ENCODE data around the gene AKT3. TPM values are rescaled to one million over a fixed set of nuclear protein-coding genes. Genes with fewer than 3 reads are reported as not detected.

AKT3 gene
- total and polyA plus RNA-seq, 8 donors = 5.5 to 100 (median 13.8) TPM

DNA sequence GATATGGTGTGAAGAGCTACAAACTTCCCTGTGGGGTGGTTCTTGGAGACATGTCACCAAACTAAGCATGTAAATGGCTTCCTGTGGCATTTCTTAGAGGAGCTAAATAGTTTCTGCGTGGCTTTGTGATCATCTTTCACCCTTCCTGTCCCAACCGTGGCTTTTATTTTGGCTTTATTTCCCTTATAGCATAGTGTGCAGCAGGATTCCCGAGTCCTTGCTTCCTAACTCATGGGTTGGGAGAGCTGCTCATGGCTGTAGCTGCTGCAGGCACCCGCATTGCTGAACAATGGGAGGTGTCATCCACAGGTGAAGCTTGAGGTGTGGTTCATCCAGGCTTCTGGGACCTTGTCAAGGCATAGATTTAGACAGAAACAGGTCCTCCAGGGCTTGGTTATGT lies 402.2 kb downstream of the AKT3 start:
- H3K27me3 ChIP-seq = no peaks in the 10 kb centered on the region
- no peak overlapping the region for H3K27ac ChIP-seq
- TF ChIP-seq, protein P1, sequence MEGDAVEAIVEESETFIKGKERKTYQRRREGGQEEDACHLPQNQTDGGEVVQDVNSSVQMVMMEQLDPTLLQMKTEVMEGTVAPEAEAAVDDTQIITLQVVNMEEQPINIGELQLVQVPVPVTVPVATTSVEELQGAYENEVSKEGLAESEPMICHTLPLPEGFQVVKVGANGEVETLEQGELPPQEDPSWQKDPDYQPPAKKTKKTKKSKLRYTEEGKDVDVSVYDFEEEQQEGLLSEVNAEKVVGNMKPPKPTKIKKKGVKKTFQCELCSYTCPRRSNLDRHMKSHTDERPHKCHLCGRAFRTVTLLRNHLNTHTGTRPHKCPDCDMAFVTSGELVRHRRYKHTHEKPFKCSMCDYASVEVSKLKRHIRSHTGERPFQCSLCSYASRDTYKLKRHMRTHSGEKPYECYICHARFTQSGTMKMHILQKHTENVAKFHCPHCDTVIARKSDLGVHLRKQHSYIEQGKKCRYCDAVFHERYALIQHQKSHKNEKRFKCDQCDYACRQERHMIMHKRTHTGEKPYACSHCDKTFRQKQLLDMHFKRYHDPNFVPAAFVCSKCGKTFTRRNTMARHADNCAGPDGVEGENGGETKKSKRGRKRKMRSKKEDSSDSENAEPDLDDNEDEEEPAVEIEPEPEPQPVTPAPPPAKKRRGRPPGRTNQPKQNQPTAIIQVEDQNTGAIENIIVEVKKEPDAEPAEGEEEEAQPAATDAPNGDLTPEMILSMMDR (IDR thresholded peaks at IDR 0.05) = no peak
- no peak for TF ChIP-seq POLR2AphosphoS5 (IDR thresholded peaks at IDR 0.05)
- TF ChIP-seq POLR2A (IDR thresholded peaks at IDR 0.05) = no peak
- TF ChIP-seq EP300 (IDR thresholded peaks at IDR 0.05) = no peak
- no peak overlapping the region for H3K4me3 ChIP-seq
- no peaks in the 10 kb centered on the region for H3K9me3 ChIP-seq
- WGBS, 5 donors = 66 to 73% (median 68%) methylated on average over 4 of the region's 4 CpGs
- H3K4me1 ChIP-seq = peaks cover 0 to 9% (median 6%) of the 10 kb centered on the region in 4 donors
- intact Hi-C loops (cut with DNase I; ENCODE audit: low total_unique reads) = no loop called here
- H3K36me3 ChIP-seq = no peaks in the 10 kb centered on the region
- no peak for DNase-seq

DNA sequence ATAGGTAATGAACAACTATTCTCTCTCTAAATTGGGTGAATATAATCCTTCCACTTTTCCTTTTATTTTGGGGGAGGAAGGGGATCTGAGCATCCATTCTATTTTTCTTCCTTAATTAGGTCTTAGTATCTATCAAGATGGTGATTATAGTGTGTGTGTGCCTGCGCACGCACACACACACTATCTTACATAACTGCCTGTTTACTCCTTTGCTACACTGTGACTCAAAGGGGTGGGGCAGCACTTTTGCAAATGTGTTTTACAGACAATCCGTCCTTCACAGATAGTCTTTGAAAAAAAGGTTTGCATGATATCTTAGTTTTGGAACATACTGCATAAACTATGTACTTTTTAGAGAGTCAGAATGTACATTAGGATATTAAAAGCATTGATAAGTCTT lies 402.7 kb downstream of the AKT3 start:
- intact Hi-C loops (cut with DNase I; ENCODE audit: low total_unique reads) = no loop called here
- no peaks in the 10 kb centered on the region for H3K27me3 ChIP-seq
- peaks cover 0 to 9% (median 6%) of the 10 kb centered on the region in 4 donors for H3K4me1 ChIP-seq
- no peaks in the 10 kb centered on the region for H3K36me3 ChIP-seq
- TF ChIP-seq POLR2A (IDR thresholded peaks at IDR 0.05) (no peak), POLR2AphosphoS5 (IDR thresholded peaks at IDR 0.05) (peak in 1 of 3 donors; percentile 7)
- WGBS, 5 donors = 46 to 59% (median 53%) methylated on average over 3 of the region's 3 CpGs
- H3K4me3 ChIP-seq = no peak overlapping the region
- no peaks in the 10 kb centered on the region for H3K9me3 ChIP-seq
- H3K27ac ChIP-seq = no peak overlapping the region
- DNase-seq = peak; percentile 39 to 74

DNA sequence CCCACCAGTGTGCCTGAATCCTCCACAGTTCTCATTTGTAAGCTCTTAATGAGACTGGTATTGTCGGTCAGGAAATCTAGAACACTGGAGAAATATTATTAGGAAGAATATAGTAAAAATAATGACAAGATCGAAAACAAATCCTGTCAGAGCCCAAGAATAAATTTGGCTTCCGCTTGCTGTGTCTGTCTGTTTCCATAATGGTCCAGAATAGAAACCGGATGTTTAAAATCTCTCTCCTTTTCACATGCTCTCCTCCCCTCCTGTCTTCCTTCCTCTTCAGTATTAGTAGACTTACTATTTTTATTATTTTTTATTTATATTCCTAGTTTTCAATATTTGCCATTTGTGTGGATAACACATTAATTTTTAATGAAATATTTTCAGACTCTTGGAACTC lies 406.5 kb downstream of the AKT3 start:
- Histone ChIP-seq H3K36me3 (no peaks in the 10 kb centered on the region), H3K27ac (no peak overlapping the region), H3K9me3 (no peaks in the 10 kb centered on the region), H3K4me3 (no peak overlapping the region), H3K27me3 (no peaks in the 10 kb centered on the region), H3K4me1 (peaks cover 0 to 15% (median 6%) of the 10 kb centered on the region in 4 donors)
- no peak for DNase-seq
- TF ChIP-seq EP300 (IDR thresholded peaks at IDR 0.05) (no peak), POLR2A (IDR thresholded peaks at IDR 0.05) (no peak), POLR2AphosphoS5 (IDR thresholded peaks at IDR 0.05) (no peak)
- TF ChIP-seq, protein P1 (IDR thresholded peaks at IDR 0.05) = no peak
- intact Hi-C loops (cut with DNase I; ENCODE audit: low total_unique reads) = no loop called here
- WGBS, 5 donors = 56 to 81% (median 76%) methylated on average over 4 of the region's 4 CpGs

DNA sequence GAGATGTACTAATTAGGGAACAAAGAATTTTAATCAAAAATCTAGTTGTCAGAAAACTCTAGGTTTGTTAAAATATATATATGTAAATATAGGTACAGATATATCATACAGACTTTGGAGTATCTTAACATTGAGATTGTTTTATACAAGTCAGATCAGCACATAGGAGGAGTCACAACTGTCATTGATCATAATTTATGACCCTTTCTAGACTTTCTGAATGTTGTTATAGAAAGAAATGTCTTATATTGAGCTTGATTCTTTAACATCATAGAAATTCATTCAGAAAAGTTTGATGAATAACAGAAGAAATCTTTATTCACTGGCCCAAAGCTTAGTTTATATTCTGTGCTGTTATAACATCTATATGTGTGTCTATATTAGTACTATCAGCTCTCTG lies 408.4 kb downstream of the AKT3 start:
- DNase-seq = no peak
- intact Hi-C loops (cut with DNase I; ENCODE audit: low total_unique reads) = no loop called here
- no peaks in the 10 kb centered on the region for H3K9me3 ChIP-seq
- peaks cover 0 to 10% (median 0%) of the 10 kb centered on the region in 4 donors for H3K36me3 ChIP-seq
- peaks cover 0 to 8% (median 0%) of the 10 kb centered on the region in 4 donors for H3K4me1 ChIP-seq
- no peak overlapping the region for H3K27ac ChIP-seq
- no peaks in the 10 kb centered on the region for H3K27me3 ChIP-seq
- TF ChIP-seq, protein P1 (IDR thresholded peaks at IDR 0.05) = no peak
- TF ChIP-seq EP300 (IDR thresholded peaks at IDR 0.05) (no peak), POLR2AphosphoS5 (IDR thresholded peaks at IDR 0.05) (no peak), POLR2A (IDR thresholded peaks at IDR 0.05) (no peak)
- H3K4me3 ChIP-seq = no peak overlapping the region

DNA sequence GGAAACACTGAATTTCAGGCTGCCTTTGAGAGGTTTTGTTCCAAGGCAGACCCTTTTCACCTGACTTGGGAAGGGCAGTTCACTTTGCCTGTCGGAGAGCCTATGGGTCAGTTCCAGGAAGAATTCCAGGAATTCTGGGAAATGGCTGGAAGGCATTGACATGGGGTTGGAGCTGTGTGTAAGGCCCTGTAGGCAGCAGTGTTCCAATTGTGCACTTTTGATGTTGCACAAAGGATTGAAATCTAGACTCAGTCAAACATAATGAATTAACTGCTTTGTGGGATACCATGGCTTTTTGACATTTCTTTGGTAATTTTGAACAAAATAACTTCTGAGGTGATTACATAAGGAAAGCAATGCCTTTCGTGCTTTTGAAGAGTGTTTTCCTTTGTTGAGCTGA lies 409.6 kb downstream of the AKT3 start:
- peaks cover 0 to 8% (median 0%) of the 10 kb centered on the region in 4 donors for H3K4me1 ChIP-seq
- no peak overlapping the region for H3K4me3 ChIP-seq
- no peak overlapping the region for H3K27ac ChIP-seq
- DNase-seq = no peak
- 85 to 96% (median 88%) methylated on average over 2 of the region's 2 CpGs for WGBS, 5 donors
- peaks cover 0 to 10% (median 0%) of the 10 kb centered on the region in 4 donors for H3K36me3 ChIP-seq
- intact Hi-C loops (cut with DNase I; ENCODE audit: low total_unique reads) = no loop called here
- H3K27me3 ChIP-seq = no peaks in the 10 kb centered on the region
- TF ChIP-seq, protein P1 (IDR thresholded peaks at IDR 0.05) = no peak
- TF ChIP-seq POLR2A (IDR thresholded peaks at IDR 0.05) (no peak), POLR2AphosphoS5 (IDR thresholded peaks at IDR 0.05) (no peak), EP300 (IDR thresholded peaks at IDR 0.05) (no peak)
- H3K9me3 ChIP-seq = no peaks in the 10 kb centered on the region
